ENCODE data around the gene RAVER1.
"Not testable (repeated sequence)": the region's sequence is repeated elsewhere in the genome, so short reads cannot be mapped to it uniquely, and the experiment has no call there.

RAVER1 gene

DNA sequence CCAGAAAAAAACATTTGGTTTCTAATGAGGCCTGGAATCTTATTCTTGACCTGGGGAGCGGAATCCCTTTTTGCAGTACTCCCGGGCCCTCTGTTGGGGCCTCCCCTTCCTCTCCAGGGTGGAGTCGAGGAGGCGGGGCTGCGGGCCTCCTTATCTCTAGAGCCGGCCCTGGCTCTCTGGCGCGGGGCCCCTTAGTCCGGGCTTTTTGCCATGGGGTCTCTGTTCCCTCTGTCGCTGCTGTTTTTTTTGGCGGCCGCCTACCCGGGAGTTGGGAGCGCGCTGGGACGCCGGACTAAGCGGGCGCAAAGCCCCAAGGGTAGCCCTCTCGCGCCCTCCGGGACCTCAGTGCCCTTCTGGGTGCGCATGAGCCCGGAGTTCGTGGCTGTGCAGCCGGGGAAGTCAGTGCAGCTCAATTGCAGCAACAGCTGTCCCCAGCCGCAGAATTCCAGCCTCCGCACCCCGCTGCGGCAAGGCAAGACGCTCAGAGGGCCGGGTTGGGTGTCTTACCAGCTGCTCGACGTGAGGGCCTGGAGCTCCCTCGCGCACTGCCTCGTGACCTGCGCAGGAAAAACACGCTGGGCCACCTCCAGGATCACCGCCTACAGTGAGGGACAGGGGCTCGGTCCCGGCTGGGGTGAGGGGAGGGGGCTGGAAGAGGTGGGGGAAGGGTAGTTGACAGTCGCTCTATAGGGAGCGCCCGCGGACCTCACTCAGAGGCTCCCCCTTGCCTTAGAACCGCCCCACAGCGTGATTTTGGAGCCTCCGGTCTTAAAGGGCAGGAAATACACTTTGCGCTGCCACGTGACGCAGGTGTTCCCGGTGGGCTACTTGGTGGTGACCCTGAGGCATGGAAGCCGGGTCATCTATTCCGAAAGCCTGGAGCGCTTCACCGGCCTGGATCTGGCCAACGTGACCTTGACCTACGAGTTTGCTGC, 46.3 kb downstream of the RAVER1 start, which contains the start of gene ICAM4:
Gene ICAM4 (plus strand): TSS at position 153 of the 935 bp plus-strand sequence. CDS start 58 bp downstream, at position 211.
- Histone ChIP-seq H3K36me3 (replicated peaks) (peaks cover 13% of the 10 kb centered on the region), H3K27me3 (replicated peaks) (peaks cover 22% of the 10 kb centered on the region), H3K27ac (no peak within 1 kb of the TSS), H3K4me3 (ENCODE audit: low read depth, low read length) (no peak within 1 kb of the TSS)
- TF ChIP-seq, protein P1, sequence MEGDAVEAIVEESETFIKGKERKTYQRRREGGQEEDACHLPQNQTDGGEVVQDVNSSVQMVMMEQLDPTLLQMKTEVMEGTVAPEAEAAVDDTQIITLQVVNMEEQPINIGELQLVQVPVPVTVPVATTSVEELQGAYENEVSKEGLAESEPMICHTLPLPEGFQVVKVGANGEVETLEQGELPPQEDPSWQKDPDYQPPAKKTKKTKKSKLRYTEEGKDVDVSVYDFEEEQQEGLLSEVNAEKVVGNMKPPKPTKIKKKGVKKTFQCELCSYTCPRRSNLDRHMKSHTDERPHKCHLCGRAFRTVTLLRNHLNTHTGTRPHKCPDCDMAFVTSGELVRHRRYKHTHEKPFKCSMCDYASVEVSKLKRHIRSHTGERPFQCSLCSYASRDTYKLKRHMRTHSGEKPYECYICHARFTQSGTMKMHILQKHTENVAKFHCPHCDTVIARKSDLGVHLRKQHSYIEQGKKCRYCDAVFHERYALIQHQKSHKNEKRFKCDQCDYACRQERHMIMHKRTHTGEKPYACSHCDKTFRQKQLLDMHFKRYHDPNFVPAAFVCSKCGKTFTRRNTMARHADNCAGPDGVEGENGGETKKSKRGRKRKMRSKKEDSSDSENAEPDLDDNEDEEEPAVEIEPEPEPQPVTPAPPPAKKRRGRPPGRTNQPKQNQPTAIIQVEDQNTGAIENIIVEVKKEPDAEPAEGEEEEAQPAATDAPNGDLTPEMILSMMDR (IDR thresholded peaks at IDR 0.05; ENCODE audit: low read depth, low read length, missing control alignments) = no peak
- in situ Hi-C loops (cut with HindIII; ENCODE audit: low pct_ligation_motif_present, low sequenced_read_pairs) = no loop called here
- no peak for DNase-seq

DNA sequence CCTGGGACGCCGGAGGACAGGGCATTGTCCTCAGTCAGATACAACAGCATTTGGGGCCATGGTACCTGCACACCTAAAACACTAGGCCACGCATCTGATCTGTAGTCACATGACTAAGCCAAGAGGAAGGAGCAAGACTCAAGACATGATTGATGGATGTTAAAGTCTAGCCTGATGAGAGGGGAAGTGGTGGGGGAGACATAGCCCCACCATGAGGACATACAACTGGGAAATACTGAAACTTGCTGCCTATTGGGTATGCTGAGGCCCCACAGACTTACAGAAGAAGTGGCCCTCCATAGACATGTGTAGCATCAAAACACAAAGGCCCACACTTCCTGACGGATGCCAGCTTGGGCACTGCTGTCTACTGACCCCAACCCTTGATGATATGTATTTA, 47.9 kb downstream of the RAVER1 start:
- Histone ChIP-seq H3K27ac (no peak overlapping the region), H3K27me3 (replicated peaks) (peaks cover 6% of the 10 kb centered on the region), H3K36me3 (replicated peaks) (peaks cover 13% of the 10 kb centered on the region), H3K4me3 (ENCODE audit: low read depth, low read length) (no peak overlapping the region)
- TF ChIP-seq, protein P1 (IDR thresholded peaks at IDR 0.05; ENCODE audit: low read depth, low read length, missing control alignments) = no peak
- DNase-seq = no peak
- in situ Hi-C loops (cut with HindIII; ENCODE audit: low pct_ligation_motif_present, low sequenced_read_pairs) = no loop called here

DNA sequence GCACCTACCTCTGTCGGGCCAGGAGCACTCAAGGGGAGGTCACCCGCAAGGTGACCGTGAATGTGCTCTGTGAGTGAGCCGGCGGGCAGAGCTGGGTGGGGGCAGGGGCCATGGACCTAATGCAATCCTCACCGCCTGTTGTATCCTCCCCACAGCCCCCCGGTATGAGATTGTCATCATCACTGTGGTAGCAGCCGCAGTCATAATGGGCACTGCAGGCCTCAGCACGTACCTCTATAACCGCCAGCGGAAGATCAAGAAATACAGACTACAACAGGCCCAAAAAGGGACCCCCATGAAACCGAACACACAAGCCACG, 48.4 kb downstream of the RAVER1 start:
- TF ChIP-seq, protein P1 (IDR thresholded peaks at IDR 0.05; ENCODE audit: low read depth, low read length, missing control alignments) = no peak
- Histone ChIP-seq H3K36me3 (replicated peaks) (peaks cover 13% of the 10 kb centered on the region), H3K27ac (no peak overlapping the region), H3K4me3 (ENCODE audit: low read depth, low read length) (no peak overlapping the region), H3K27me3 (replicated peaks) (peaks cover 1% of the 10 kb centered on the region)
- in situ Hi-C loops (cut with HindIII; ENCODE audit: low pct_ligation_motif_present, low sequenced_read_pairs) = no loop called here
- DNase-seq = no peak

DNA sequence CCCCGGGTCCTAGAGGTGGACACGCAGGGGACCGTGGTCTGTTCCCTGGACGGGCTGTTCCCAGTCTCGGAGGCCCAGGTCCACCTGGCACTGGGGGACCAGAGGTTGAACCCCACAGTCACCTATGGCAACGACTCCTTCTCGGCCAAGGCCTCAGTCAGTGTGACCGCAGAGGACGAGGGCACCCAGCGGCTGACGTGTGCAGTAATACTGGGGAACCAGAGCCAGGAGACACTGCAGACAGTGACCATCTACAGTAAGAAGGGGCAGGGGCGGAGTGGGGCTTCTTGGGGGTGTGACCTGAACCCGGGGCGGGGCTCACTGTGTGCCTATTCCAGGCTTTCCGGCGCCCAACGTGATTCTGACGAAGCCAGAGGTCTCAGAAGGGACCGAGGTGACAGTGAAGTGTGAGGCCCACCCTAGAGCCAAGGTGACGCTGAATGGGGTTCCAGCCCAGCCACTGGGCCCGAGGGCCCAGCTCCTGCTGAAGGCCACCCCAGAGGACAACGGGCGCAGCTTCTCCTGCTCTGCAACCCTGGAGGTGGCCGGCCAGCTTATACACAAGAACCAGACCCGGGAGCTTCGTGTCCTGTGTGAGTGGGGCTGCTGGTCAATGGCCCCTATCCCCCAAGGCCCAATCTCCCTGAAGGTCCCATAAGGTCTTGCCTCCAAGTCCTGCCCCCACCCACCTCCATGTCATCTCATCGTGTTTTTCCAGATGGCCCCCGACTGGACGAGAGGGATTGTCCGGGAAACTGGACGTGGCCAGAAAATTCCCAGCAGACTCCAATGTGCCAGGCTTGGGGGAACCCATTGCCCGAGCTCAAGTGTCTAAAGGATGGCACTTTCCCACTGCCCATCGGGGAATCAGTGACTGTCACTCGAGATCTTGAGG, 49.0 kb downstream of the RAVER1 start:
- TF ChIP-seq, protein P1 (IDR thresholded peaks at IDR 0.05; ENCODE audit: low read depth, low read length, missing control alignments) = no peak
- in situ Hi-C loops (cut with HindIII; ENCODE audit: low pct_ligation_motif_present, low sequenced_read_pairs) = no loop called here
- Histone ChIP-seq H3K36me3 (replicated peaks) (peaks cover 13% of the 10 kb centered on the region), H3K4me3 (ENCODE audit: low read depth, low read length) (no peak overlapping the region), H3K27ac (no peak overlapping the region), H3K27me3 (replicated peaks) (no peaks in the 10 kb centered on the region)
- DNase-seq = no peak

DNA sequence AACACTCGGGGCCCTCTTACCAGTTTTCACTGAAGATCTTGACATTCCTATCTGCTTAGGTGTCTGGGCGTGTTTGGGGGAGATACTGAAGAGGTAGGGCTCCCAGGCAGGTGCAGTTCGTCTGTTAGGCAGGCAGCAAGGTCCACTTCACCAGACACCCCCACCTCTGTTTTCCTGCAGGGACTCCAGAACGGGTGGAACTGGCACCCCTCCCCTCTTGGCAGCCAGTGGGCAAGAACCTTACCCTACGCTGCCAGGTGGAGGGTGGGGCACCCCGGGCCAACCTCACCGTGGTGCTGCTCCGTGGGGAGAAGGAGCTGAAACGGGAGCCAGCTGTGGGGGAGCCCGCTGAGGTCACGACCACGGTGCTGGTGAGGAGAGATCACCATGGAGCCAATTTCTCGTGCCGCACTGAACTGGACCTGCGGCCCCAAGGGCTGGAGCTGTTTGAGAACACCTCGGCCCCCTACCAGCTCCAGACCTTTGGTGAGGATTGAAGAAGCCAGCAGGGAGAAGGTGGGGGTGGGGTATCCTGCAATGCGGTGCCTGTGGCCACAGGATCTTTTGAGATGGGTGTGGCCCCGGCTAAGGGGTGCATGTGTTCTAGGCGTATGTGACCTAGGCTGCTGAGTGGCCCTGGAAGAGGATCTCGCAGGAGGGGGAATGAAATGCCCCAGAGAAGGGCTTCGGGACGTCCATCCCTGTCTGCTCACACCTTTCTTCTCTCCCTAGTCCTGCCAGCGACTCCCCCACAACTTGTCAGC, 49.8 kb downstream of the RAVER1 start:
- in situ Hi-C loops (cut with HindIII; ENCODE audit: low pct_ligation_motif_present, low sequenced_read_pairs) = no loop called here
- no peaks in the 10 kb centered on the region for H3K27me3 ChIP-seq (replicated peaks)
- peaks cover 16% of the 10 kb centered on the region for H3K36me3 ChIP-seq (replicated peaks)
- TF ChIP-seq, protein P1 (IDR thresholded peaks at IDR 0.05; ENCODE audit: low read depth, low read length, missing control alignments) = no peak
- no peak for DNase-seq
- no peak overlapping the region for H3K4me3 ChIP-seq (ENCODE audit: low read depth, low read length)
- H3K27ac ChIP-seq = no peak overlapping the region

DNA sequence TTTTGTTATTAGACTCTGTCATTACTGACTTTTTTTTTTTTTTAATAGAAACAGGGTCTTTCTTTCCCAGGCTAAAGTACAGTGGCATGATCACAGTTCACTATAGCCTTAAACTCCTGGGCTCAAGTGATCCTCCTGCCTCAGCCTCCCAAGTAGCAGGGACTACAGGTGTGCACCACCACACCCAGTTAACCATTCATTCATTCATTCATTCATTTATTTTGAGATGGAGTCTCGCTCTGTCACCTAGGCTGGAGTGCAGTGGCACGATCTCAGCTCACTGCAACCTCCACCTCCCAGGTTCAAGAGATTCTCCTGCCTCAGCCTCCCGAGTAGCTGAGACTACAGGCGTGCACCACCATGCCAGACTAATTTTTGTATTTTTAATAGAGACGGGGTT, 51.3 kb downstream of the RAVER1 start:
- peaks cover 16% of the 10 kb centered on the region for H3K36me3 ChIP-seq (replicated peaks)
- H3K27me3 ChIP-seq (replicated peaks); in situ Hi-C loops (cut with HindIII; ENCODE audit: low pct_ligation_motif_present, low sequenced_read_pairs); H3K27ac ChIP-seq; DNase-seq; H3K4me3 ChIP-seq (ENCODE audit: low read depth, low read length): not testable (repeated sequence)
